ENCODE data around the gene ZFP36L2.

Gene ZFP36L2

GRCh38 chr2:43210467-43211303 lies 15.7 kb downstream of the ZFP36L2 start:
- Histone ChIP-seq H3K36me3 (ENCODE audit: control insufficient read depth in 2 of 2, insufficient read depth in 2 of 2, low read length in 2 of 2) (no peaks in the 10 kb centered on the region), H3K4me3 (ENCODE audit: low read length in 2 of 2) (peak overlapping the region in 1 of 2 donors; percentile 22), H3K27ac (ENCODE audit: low read depth in 2 of 2, low read length in 2 of 2) (peak overlapping the region; percentile 80 to 81), H3K9me3 (ENCODE audit: control insufficient read depth in 2 of 2, low read length in 2 of 2) (no peaks in the 10 kb centered on the region), H3K4me1 (ENCODE audit: control insufficient read depth in 2 of 2, insufficient read depth in 2 of 2, low read length in 2 of 2) (peaks cover 15 to 25% of the 10 kb centered on the region in 2 donors), H3K27me3 (ENCODE audit: control insufficient read depth in 2 of 2, insufficient read depth in 2 of 2, low read length in 2 of 2) (no peaks in the 10 kb centered on the region), H3K9ac (ENCODE audit: low read depth in 1 of 2, low read length in 2 of 2) (peak overlapping the region; percentile 56 to 73)

GRCh38 chr2:43210125-43210466 lies 16.3 kb downstream of the ZFP36L2 start:
- no peaks in the 10 kb centered on the region for H3K27me3 ChIP-seq (ENCODE audit: control insufficient read depth in 2 of 2, insufficient read depth in 2 of 2, low read length in 2 of 2)
- no peak overlapping the region for H3K4me3 ChIP-seq (ENCODE audit: low read length in 2 of 2)
- no peaks in the 10 kb centered on the region for H3K36me3 ChIP-seq (ENCODE audit: control insufficient read depth in 2 of 2, insufficient read depth in 2 of 2, low read length in 2 of 2)
- H3K4me1 ChIP-seq (ENCODE audit: control insufficient read depth in 2 of 2, insufficient read depth in 2 of 2, low read length in 2 of 2) = peaks cover 15 to 25% of the 10 kb centered on the region in 2 donors
- no peaks in the 10 kb centered on the region for H3K9me3 ChIP-seq (ENCODE audit: control insufficient read depth in 2 of 2, low read length in 2 of 2)
- H3K27ac ChIP-seq (ENCODE audit: low read depth in 2 of 2, low read length in 2 of 2) = peak overlapping the region; percentile 80 to 81
- H3K9ac ChIP-seq (ENCODE audit: low read depth in 1 of 2, low read length in 2 of 2) = peak overlapping the region; percentile 28 to 56

GRCh38 chr2:43209204-43209717 lies 17.1 kb downstream of the ZFP36L2 start:
- Histone ChIP-seq H3K27me3 (ENCODE audit: control insufficient read depth in 2 of 2, insufficient read depth in 2 of 2, low read length in 2 of 2) (no peaks in the 10 kb centered on the region), H3K9ac (ENCODE audit: low read depth in 1 of 2, low read length in 2 of 2) (no peak overlapping the region), H3K36me3 (ENCODE audit: control insufficient read depth in 2 of 2, insufficient read depth in 2 of 2, low read length in 2 of 2) (no peaks in the 10 kb centered on the region), H3K4me3 (ENCODE audit: low read length in 2 of 2) (no peak overlapping the region), H3K4me1 (ENCODE audit: control insufficient read depth in 2 of 2, insufficient read depth in 2 of 2, low read length in 2 of 2) (peaks cover 15 to 25% of the 10 kb centered on the region in 2 donors), H3K27ac (ENCODE audit: low read depth in 2 of 2, low read length in 2 of 2) (peak overlapping the region in 1 of 2 donors; percentile 13), H3K9me3 (ENCODE audit: control insufficient read depth in 2 of 2, low read length in 2 of 2) (no peaks in the 10 kb centered on the region)

- peaks cover 15 to 25% of the 10 kb centered on the region in 2 donors for H3K4me1 ChIP-seq (ENCODE audit: control insufficient read depth in 2 of 2, insufficient read depth in 2 of 2, low read length in 2 of 2)
Observed at GRCh38 chr2:43207553-43208300, 18.7 kb downstream of the ZFP36L2 start.

GRCh38 chr2:43206602-43207001 lies 19.8 kb downstream of the ZFP36L2 start:
- Histone ChIP-seq H3K27ac (ENCODE audit: low read depth in 2 of 2, low read length in 2 of 2) (no peak overlapping the region), H3K27me3 (ENCODE audit: control insufficient read depth in 2 of 2, insufficient read depth in 2 of 2, low read length in 2 of 2) (no peaks in the 10 kb centered on the region), H3K9ac (ENCODE audit: low read depth in 1 of 2, low read length in 2 of 2) (no peak overlapping the region), H3K4me3 (ENCODE audit: low read length in 2 of 2) (no peak overlapping the region), H3K9me3 (ENCODE audit: control insufficient read depth in 2 of 2, low read length in 2 of 2) (no peaks in the 10 kb centered on the region), H3K4me1 (ENCODE audit: control insufficient read depth in 2 of 2, insufficient read depth in 2 of 2, low read length in 2 of 2) (peaks cover 15 to 25% of the 10 kb centered on the region in 2 donors), H3K36me3 (ENCODE audit: control insufficient read depth in 2 of 2, insufficient read depth in 2 of 2, low read length in 2 of 2) (no peaks in the 10 kb centered on the region)

More at GRCh38 chr2:43207553-43208300, 18.7 kb downstream of the ZFP36L2 start:
- Histone ChIP-seq H3K9ac (ENCODE audit: low read depth in 1 of 2, low read length in 2 of 2) (no peak overlapping the region), H3K4me3 (ENCODE audit: low read length in 2 of 2) (no peak overlapping the region), H3K36me3 (ENCODE audit: control insufficient read depth in 2 of 2, insufficient read depth in 2 of 2, low read length in 2 of 2) (no peaks in the 10 kb centered on the region), H3K27me3 (ENCODE audit: control insufficient read depth in 2 of 2, insufficient read depth in 2 of 2, low read length in 2 of 2) (no peaks in the 10 kb centered on the region), H3K9me3 (ENCODE audit: control insufficient read depth in 2 of 2, low read length in 2 of 2) (no peaks in the 10 kb centered on the region), H3K27ac (ENCODE audit: low read depth in 2 of 2, low read length in 2 of 2) (no peak overlapping the region)

GRCh38 chr2:43203373-43203772 lies 23.0 kb downstream of the ZFP36L2 start:
- Histone ChIP-seq H3K27ac (ENCODE audit: low read depth in 2 of 2, low read length in 2 of 2) (no peak overlapping the region), H3K9me3 (ENCODE audit: control insufficient read depth in 2 of 2, low read length in 2 of 2) (no peaks in the 10 kb centered on the region), H3K9ac (ENCODE audit: low read depth in 1 of 2, low read length in 2 of 2) (no peak overlapping the region), H3K4me3 (ENCODE audit: low read length in 2 of 2) (no peak overlapping the region), H3K27me3 (ENCODE audit: control insufficient read depth in 2 of 2, insufficient read depth in 2 of 2, low read length in 2 of 2) (no peaks in the 10 kb centered on the region), H3K36me3 (ENCODE audit: control insufficient read depth in 2 of 2, insufficient read depth in 2 of 2, low read length in 2 of 2) (no peaks in the 10 kb centered on the region), H3K4me1 (ENCODE audit: control insufficient read depth in 2 of 2, insufficient read depth in 2 of 2, low read length in 2 of 2) (peaks cover 0 to 9% of the 10 kb centered on the region in 2 donors)

GRCh38 chr2:43202289-43202688 lies 24.1 kb downstream of the ZFP36L2 start:
- Histone ChIP-seq H3K4me1 (ENCODE audit: control insufficient read depth in 2 of 2, insufficient read depth in 2 of 2, low read length in 2 of 2) (peaks cover 0 to 6% of the 10 kb centered on the region in 2 donors), H3K9me3 (ENCODE audit: control insufficient read depth in 2 of 2, low read length in 2 of 2) (no peaks in the 10 kb centered on the region), H3K9ac (ENCODE audit: low read depth in 1 of 2, low read length in 2 of 2) (no peak overlapping the region), H3K27me3 (ENCODE audit: control insufficient read depth in 2 of 2, insufficient read depth in 2 of 2, low read length in 2 of 2) (no peaks in the 10 kb centered on the region), H3K4me3 (ENCODE audit: low read length in 2 of 2) (no peak overlapping the region), H3K36me3 (ENCODE audit: control insufficient read depth in 2 of 2, insufficient read depth in 2 of 2, low read length in 2 of 2) (no peaks in the 10 kb centered on the region), H3K27ac (ENCODE audit: low read depth in 2 of 2, low read length in 2 of 2) (no peak overlapping the region)

- Histone ChIP-seq H3K4me3 (ENCODE audit: low read length in 2 of 2) (no peak overlapping the region), H3K27me3 (ENCODE audit: control insufficient read depth in 2 of 2, insufficient read depth in 2 of 2, low read length in 2 of 2) (no peaks in the 10 kb centered on the region), H3K4me1 (ENCODE audit: control insufficient read depth in 2 of 2, insufficient read depth in 2 of 2, low read length in 2 of 2) (peaks cover 0 to 6% of the 10 kb centered on the region in 2 donors), H3K9ac (ENCODE audit: low read depth in 1 of 2, low read length in 2 of 2) (no peak overlapping the region), H3K9me3 (ENCODE audit: control insufficient read depth in 2 of 2, low read length in 2 of 2) (no peaks in the 10 kb centered on the region), H3K36me3 (ENCODE audit: control insufficient read depth in 2 of 2, insufficient read depth in 2 of 2, low read length in 2 of 2) (no peaks in the 10 kb centered on the region), H3K27ac (ENCODE audit: low read depth in 2 of 2, low read length in 2 of 2) (no peak overlapping the region)
Observed at GRCh38 chr2:43201497-43201896, 24.9 kb downstream of the ZFP36L2 start.

GRCh38 chr2:43201016-43201415 lies 25.4 kb downstream of the ZFP36L2 start:
- Histone ChIP-seq H3K9me3 (ENCODE audit: control insufficient read depth in 2 of 2, low read length in 2 of 2) (no peaks in the 10 kb centered on the region), H3K4me1 (ENCODE audit: control insufficient read depth in 2 of 2, insufficient read depth in 2 of 2, low read length in 2 of 2) (peaks cover 0 to 6% of the 10 kb centered on the region in 2 donors), H3K27me3 (ENCODE audit: control insufficient read depth in 2 of 2, insufficient read depth in 2 of 2, low read length in 2 of 2) (no peaks in the 10 kb centered on the region), H3K4me3 (ENCODE audit: low read length in 2 of 2) (no peak overlapping the region), H3K27ac (ENCODE audit: low read depth in 2 of 2, low read length in 2 of 2) (no peak overlapping the region), H3K9ac (ENCODE audit: low read depth in 1 of 2, low read length in 2 of 2) (no peak overlapping the region), H3K36me3 (ENCODE audit: control insufficient read depth in 2 of 2, insufficient read depth in 2 of 2, low read length in 2 of 2) (no peaks in the 10 kb centered on the region)

Measured in mucosa of rectum (tissue), 2 donors.